K562 treated with DMSO at 1 percent for 12 hours (cell line): Measurements from ENCODE around the gene BNIP3. TPM values are rescaled to one million over a fixed set of nuclear protein-coding genes. Genes with fewer than 3 reads are reported as not detected.

Experiments
- total RNA-seq: library from RNA; unstranded; fragments of 300-600 nt; gene quantifications from 2 replicates; pipeline ENCODE4 v1.2.3, GENCODE V29; 2022; ENCODE audit not compliant: insufficient read depth

The BNIP3 gene
- total RNA-seq, result 20.4 and 23.4 TPM in 2 replicates

GRCh38 chr10:131981429-131982184, at the start of gene BNIP3:
BNIP3 (minus strand) TSS chr10:131981923; CDS start chr10:131981806, 117 bp downstream.

Other genes with a start within 250 kb of the BNIP3 start
- gene PPP2R2D, start 80.9 kb downstream of the BNIP3 start, total RNA-seq, result 25.1 and 30.7 TPM in 2 replicates
- gene JAKMIP3, start 84.0 kb upstream of the BNIP3 start, total RNA-seq, result 0.23 and 1.1 TPM in 2 replicates
- gene DPYSL4, start 205.0 kb upstream of the BNIP3 start, total RNA-seq, result 0.30 and 0.37 TPM in 2 replicates